Activated CD4-positive, alpha-beta T cell treated with anti-CD3 and anti-CD28 coated beads for 36 hours (primary cell): ENCODE results near the gene SPATA2L. TPM values are rescaled to one million over a fixed set of nuclear protein-coding genes. Genes with fewer than 3 reads are reported as not detected.
A peak's percentile ranks its signal among the peaks of the same experiment; 100 is the strongest.

Experiments used
- ATAC-seq: fragments of 200-7000 bp; cut with Tn5 transposase; one replicate; pipeline ENCODE4 v1.10.0; 2021; ENCODE audit warnings: mild to moderate bottlenecking, moderate library complexity
- CTCF ChIA-PET: fragments of 350-600 bp; sonication (Branson Sonifier 250); formaldehyde crosslinking; loops from one replicate; lab custom pipeline; 2021; ENCODE audit warnings: antibody characterized with exemption; lab: Charles Lee
- POLR2A ChIA-PET: fragments of 350-600 bp; sonication (Branson Sonifier 250); formaldehyde crosslinking; loops from one replicate; lab custom pipeline; 2021; ENCODE audit warnings: antibody characterized with exemption, inconsistent platforms; lab: Charles Lee
- DNase-seq: peaks from one replicate; pipeline ENCODE4 v3.0.0-alpha.2; 2020
- H3K27ac Mint-ChIP-seq: one replicate; pipeline ENCODE4 v1.8.0; 2021; ENCODE audit warnings: mixed read lengths
- H3K27me3 Mint-ChIP-seq: one replicate; pipeline ENCODE4 v1.8.0; 2021; ENCODE audit warnings: mixed read lengths
- H3K36me3 Mint-ChIP-seq: one replicate; pipeline ENCODE4 v1.8.0; 2021; ENCODE audit warnings: low read depth, mixed read lengths
- H3K4me1 Mint-ChIP-seq: one replicate; pipeline ENCODE4 v1.8.0; 2021; ENCODE audit warnings: mixed read lengths
- H3K4me3 Mint-ChIP-seq: one replicate; pipeline ENCODE4 v1.8.0; 2021; ENCODE audit warnings: mild to moderate bottlenecking, moderate library complexity, mixed read lengths
- H3K9me3 Mint-ChIP-seq: one replicate; pipeline ENCODE4 v1.8.0; 2021; ENCODE audit warnings: low read depth, mixed read lengths
- intact Hi-C, 2 experiments: fragments of 100-400 bp; cut with DNase I in 1 of 2; cut with micrococcal nuclease in 1 of 2; formaldehyde crosslinking; loops; one replicate each; pipeline versions ENCODE4 v1.14.2 to v1.15.1; 2022 to 2024; cut with DNase I, micrococcal nuclease
- total RNA-seq, 2 experiments: library from RNA; stranded (reverse); gene quantifications; one replicate each; pipeline ENCODE4 v1.2.3, GENCODE V29; 2021

Gene SPATA2L
- 1 to 10 TPM; 4.9 to 6.5 TPM for total RNA-seq

DNA sequence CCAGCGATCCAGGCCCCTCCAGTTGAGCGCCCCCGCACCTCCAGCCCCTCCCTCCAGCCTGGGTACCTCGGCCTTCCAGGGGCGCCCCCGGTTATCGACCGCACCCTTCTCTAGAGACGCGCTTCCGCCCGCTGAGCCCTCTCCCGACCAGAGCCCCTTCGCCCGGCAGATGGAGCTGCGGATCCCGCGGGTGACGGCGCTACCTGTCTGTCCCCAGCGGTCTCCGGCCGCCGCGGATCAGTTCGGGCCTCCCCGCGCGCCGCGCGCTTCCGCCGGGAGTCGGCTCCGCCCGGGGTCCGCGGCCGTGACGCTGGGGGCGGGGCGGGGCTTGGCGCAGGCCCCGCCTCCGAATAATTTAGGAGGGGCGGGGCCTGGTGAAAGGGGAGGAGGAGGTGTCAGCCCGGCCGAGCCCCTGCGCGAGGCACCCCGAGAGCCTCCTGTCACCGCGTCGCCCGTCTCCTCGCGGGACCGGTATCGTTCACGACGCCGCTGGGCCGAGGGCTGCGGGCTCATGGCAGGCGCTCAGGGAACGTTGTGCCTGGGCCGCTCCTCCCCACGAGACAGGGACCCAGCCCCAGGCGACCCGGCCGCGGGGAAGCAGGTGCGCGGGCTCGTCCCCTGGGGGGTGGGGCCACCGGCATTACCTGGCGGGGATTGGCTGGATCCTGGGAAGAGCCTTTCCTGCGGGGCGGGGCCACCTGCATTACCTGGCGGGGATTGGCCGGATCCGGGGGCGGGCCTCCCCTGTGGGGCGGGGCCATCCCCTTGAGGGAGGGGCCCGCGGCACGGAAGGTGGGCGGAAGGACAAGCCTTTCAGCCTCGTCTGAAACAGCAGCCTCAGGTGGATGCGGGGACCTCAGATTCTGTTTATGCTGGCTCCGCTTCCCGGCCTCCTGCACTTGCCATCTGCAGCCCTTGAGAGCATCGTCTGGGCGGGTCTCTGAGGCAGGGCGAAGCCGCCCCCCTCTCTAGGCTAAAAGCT, at the start of gene SPATA2L:
Gene SPATA2L, minus strand, starts transcription at position 281 of the 982 bp plus-strand sequence. CDS start 473 bp downstream, outside the sequence.
- CTCF ChIA-PET = interaction anchor here (0.5 to 3.5 kb wide), 14 partner anchors 9 to 368 kb away, joined by 3 to 15 read pairs (median 4); partner anchors contain the start of gene CDK10
- intact Hi-C loops = loop anchor here (1.0 to 5.0 kb wide), 16 partner anchors 10 to 845 kb away; partner anchors contain the start of genes CHMP1A (in 2 of the 2), SPATA33 (in 2 of the 2), CDK10 (in 1 of the 2) and FANCA (in 1 of the 2)
- H3K27me3 Mint-ChIP-seq = no peaks in the 10 kb centered on the region
- peaks cover 4% of the 10 kb centered on the region for H3K36me3 Mint-ChIP-seq
- ATAC-seq (peak; percentile 82), DNase-seq (peak; percentile 99)
- peak within 1 kb of the TSS; percentile 72 for H3K27ac Mint-ChIP-seq
- peak within 1 kb of the TSS; percentile 71 for H3K4me3 Mint-ChIP-seq
- H3K4me1 Mint-ChIP-seq = peaks cover 15% of the 10 kb centered on the region
- POLR2A ChIA-PET = no interaction called here
- H3K9me3 Mint-ChIP-seq = no peaks in the 10 kb centered on the region

- peaks cover 40% of the 10 kb centered on the region for H3K36me3 Mint-ChIP-seq
- DNase-seq (no peak), ATAC-seq (no peak)
- ChIA-PET POLR2A (no interaction called here), CTCF (interaction anchor here (2.2 kb wide), 1 partner anchor 44 kb away, joined by 8 read pairs; no protein-coding TSS in a partner anchor)
- no peak overlapping the region for H3K27ac Mint-ChIP-seq
- peaks cover 5% of the 10 kb centered on the region for H3K4me1 Mint-ChIP-seq
- H3K4me3 Mint-ChIP-seq = no peak overlapping the region
- intact Hi-C loops = no loop called here
- no peaks in the 10 kb centered on the region for H3K9me3 Mint-ChIP-seq
- H3K27me3 Mint-ChIP-seq = no peaks in the 10 kb centered on the region
Observed at GRCh38 chr16:89749637-89750036, 48.1 kb upstream of the SPATA2L start.

- CTCF ChIA-PET = interaction anchor here (2.2 kb wide), 1 partner anchor 43 kb away, joined by 8 read pairs; no protein-coding TSS in a partner anchor
Observed at GRCh38 chr16:89748921-89749320, 47.4 kb upstream of the SPATA2L start.

GRCh38 chr16:89748076-89748475, 46.6 kb upstream of the SPATA2L start:
- Mint-ChIP-seq H3K36me3 (peaks cover 45% of the 10 kb centered on the region), H3K9me3 (no peaks in the 10 kb centered on the region), H3K27ac (no peak overlapping the region), H3K27me3 (no peaks in the 10 kb centered on the region), H3K4me1 (peaks cover 7% of the 10 kb centered on the region), H3K4me3 (no peak overlapping the region)
- DNase-seq (no peak), ATAC-seq (no peak)
- intact Hi-C loops = no loop called here
- CTCF ChIA-PET = interaction anchor here (0.6 kb wide), 1 partner anchor 184 kb away, joined by 3 read pairs; no protein-coding TSS in a partner anchor
- POLR2A ChIA-PET = no interaction called here

More at GRCh38 chr16:89748921-89749320, 47.4 kb upstream of the SPATA2L start:
- Mint-ChIP-seq H3K27ac (no peak overlapping the region), H3K4me1 (peaks cover 5% of the 10 kb centered on the region), H3K9me3 (no peaks in the 10 kb centered on the region), H3K36me3 (peaks cover 44% of the 10 kb centered on the region), H3K27me3 (no peaks in the 10 kb centered on the region), H3K4me3 (no peak overlapping the region)
- no peak for DNase-seq
- POLR2A ChIA-PET = no interaction called here
- intact Hi-C loops = no loop called here
- no peak for ATAC-seq

GRCh38 chr16:89746043-89746442, 44.5 kb upstream of the SPATA2L start:
- Mint-ChIP-seq H3K27me3 (no peaks in the 10 kb centered on the region), H3K36me3 (peaks cover 43% of the 10 kb centered on the region), H3K27ac (no peak overlapping the region), H3K4me3 (no peak overlapping the region), H3K9me3 (no peaks in the 10 kb centered on the region), H3K4me1 (peaks cover 7% of the 10 kb centered on the region)
- ChIA-PET CTCF (interaction anchor here (0.6 kb wide), 4 partner anchors 33 to 224 kb away, joined by 3 to 6 read pairs (median 3); no protein-coding TSS in a partner anchor), POLR2A (no interaction called here)
- ATAC-seq (no peak), DNase-seq (no peak)
- intact Hi-C loops = no loop called here

DNA sequence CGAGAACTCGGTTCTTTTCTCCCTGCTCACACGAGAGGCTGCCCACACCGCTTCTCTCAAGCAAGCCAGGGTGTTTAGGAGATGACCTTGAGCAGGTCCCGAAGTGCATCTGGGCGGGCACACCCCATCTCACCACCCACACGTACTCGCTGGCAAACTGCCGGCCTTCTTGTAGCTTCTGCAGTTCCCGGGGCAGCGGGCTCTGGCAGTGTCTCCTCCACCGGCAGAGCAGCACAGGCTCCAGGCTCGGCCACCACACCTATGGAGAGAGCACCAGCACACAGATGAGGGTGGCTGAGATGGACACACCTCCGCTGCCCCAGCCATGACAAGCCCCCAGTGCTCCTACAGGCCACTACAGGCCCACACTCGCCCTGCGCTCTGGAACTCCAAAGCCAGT, 43.3 kb upstream of the SPATA2L start:
- intact Hi-C loops = no loop called here
- DNase-seq = no peak
- ChIA-PET POLR2A (no interaction called here), CTCF (no interaction called here)
- Mint-ChIP-seq H3K36me3 (peaks cover 45% of the 10 kb centered on the region), H3K27me3 (no peaks in the 10 kb centered on the region), H3K27ac (no peak overlapping the region), H3K4me1 (peaks cover 5% of the 10 kb centered on the region), H3K4me3 (no peak overlapping the region), H3K9me3 (no peaks in the 10 kb centered on the region)
- ATAC-seq = no peak

DNA sequence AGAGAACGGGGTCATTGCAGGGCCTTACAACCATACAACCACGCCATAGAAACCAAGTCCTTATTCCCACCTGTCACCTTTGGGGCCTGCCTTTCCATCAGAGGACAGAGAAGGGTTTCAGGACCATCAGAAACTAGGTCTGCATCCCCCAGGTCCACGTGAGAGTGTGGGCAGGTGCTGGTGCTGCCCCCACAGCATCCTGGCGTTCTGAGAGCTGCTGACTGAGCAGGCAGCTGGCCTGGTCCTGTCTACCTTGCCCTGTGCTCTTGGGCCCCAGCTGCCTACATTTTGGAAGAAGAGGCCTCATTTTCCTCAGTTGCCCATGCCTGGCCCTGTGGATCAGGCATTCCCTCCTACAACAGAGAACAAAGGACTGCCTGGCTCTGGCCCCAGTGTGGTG, 41.4 kb upstream of the SPATA2L start:
- Mint-ChIP-seq H3K27ac (peak overlapping the region; percentile 59), H3K4me1 (peaks cover 5% of the 10 kb centered on the region), H3K27me3 (no peaks in the 10 kb centered on the region), H3K4me3 (no peak overlapping the region), H3K36me3 (peaks cover 45% of the 10 kb centered on the region), H3K9me3 (no peaks in the 10 kb centered on the region)
- ChIA-PET POLR2A (interaction anchor here (0.9 kb wide), 1 partner anchor 118 kb away, joined by 3 read pairs; no protein-coding TSS in a partner anchor), CTCF (interaction anchor here (1.3 kb wide), 1 partner anchor 37 kb away, joined by 3 read pairs; no protein-coding TSS in a partner anchor)
- intact Hi-C loops = no loop called here
- DNase-seq (no peak), ATAC-seq (no peak)

GRCh38 chr16:89741342-89742014, 40.0 kb upstream of the SPATA2L start:
- intact Hi-C loops = no loop called here
- no peak for DNase-seq
- H3K27ac Mint-ChIP-seq = no peak overlapping the region
- H3K27me3 Mint-ChIP-seq = no peaks in the 10 kb centered on the region
- H3K4me3 Mint-ChIP-seq = no peak overlapping the region
- CTCF ChIA-PET = interaction anchor here (0.7 to 1.4 kb wide), 2 partner anchors 10 to 41 kb away, joined by 3 read pairs; no protein-coding TSS in a partner anchor
- ATAC-seq = peak; percentile 49
- POLR2A ChIA-PET = interaction anchor here (0.6 kb wide), 1 partner anchor 16 kb away, joined by 3 read pairs; no protein-coding TSS in a partner anchor
- H3K9me3 Mint-ChIP-seq = no peaks in the 10 kb centered on the region
- H3K4me1 Mint-ChIP-seq = peaks cover 19% of the 10 kb centered on the region
- peaks cover 53% of the 10 kb centered on the region for H3K36me3 Mint-ChIP-seq

DNA sequence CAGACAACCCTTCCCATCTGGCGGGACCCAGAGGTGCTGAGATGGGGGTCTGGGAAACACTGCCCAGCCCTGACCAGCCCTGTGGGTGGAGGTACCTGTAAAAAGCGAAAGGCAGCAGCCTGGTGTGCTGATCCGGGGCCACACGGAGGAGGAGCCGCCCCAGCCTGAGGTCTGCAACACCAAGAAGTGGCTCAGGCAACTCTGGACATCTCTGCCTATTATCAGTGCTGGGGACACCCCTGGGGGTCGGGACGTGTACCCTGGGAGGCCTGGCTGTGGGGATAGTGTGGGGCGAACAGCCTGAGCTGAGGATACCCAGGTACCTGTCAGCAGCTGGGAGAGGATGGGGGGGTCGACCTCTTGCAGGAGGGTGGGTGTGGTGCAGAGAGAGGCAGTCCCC, 37.9 kb upstream of the SPATA2L start:
- peaks cover 64% of the 10 kb centered on the region for H3K36me3 Mint-ChIP-seq
- ChIA-PET POLR2A (no interaction called here), CTCF (interaction anchor here (0.9 to 2.8 kb wide), 5 partner anchors 15 to 123 kb away, joined by 3 to 9 read pairs (median 4); no protein-coding TSS in a partner anchor)
- no peak overlapping the region for H3K4me3 Mint-ChIP-seq
- no peak overlapping the region for H3K27ac Mint-ChIP-seq
- H3K27me3 Mint-ChIP-seq = no peaks in the 10 kb centered on the region
- no peak for ATAC-seq
- no peak for DNase-seq
- peaks cover 21% of the 10 kb centered on the region for H3K4me1 Mint-ChIP-seq
- H3K9me3 Mint-ChIP-seq = no peaks in the 10 kb centered on the region
- intact Hi-C loops = no loop called here

DNA sequence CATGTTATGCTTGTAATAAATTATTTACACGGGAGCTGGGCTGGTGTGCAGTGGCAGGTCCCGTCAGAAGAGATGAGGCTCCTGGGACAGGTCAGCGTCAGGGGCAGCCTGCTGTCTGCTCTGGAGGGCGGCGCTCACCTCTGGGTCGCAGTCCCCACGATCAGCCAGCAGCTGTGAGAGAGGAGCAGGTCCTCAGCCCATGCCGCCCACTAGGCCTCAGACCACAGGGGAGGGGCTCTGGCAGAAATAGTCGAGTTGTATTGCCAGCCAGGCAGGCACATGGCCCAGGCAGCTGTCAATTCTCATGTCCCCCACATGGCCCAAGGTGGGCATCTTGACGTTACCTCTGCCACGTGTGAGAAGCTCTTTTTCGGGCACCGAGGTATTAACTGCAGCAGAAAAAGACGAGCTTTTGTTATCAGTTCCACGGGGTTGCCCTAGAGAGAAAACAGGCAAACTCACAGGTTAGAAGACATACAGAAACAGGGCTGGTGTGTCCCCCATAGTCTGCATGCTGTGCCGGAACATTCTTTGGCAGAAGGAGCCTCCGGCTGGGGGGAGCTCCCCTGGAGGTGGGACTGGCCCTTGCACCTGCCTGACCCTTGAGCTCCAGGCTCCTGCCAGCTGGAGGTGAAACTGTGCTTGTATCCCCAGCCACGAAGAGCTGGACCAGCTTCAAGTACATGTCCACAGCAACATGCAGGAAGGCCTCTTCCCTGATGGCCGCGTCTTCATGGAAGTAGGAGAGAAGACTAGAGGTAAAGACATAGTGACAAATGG, 37.2 kb upstream of the SPATA2L start:
- no peaks in the 10 kb centered on the region for H3K27me3 Mint-ChIP-seq
- intact Hi-C loops = no loop called here
- H3K9me3 Mint-ChIP-seq = no peaks in the 10 kb centered on the region
- peaks cover 21% of the 10 kb centered on the region for H3K4me1 Mint-ChIP-seq
- H3K36me3 Mint-ChIP-seq = peaks cover 65% of the 10 kb centered on the region
- ChIA-PET CTCF (interaction anchor here (0.9 to 2.8 kb wide), 5 partner anchors 14 to 124 kb away, joined by 3 to 9 read pairs (median 4); no protein-coding TSS in a partner anchor), POLR2A (interaction anchor here (0.5 kb wide), 1 partner anchor 335 kb away, joined by 4 read pairs; no protein-coding TSS in a partner anchor)
- no peak overlapping the region for H3K4me3 Mint-ChIP-seq
- no peak for DNase-seq
- ATAC-seq = no peak
- no peak overlapping the region for H3K27ac Mint-ChIP-seq
